ENCODE data around the gene TTC19.

GRCh38 chr17:16066125-16066524 lies 66.5 kb downstream of the TTC19 start:
- TF ChIP-seq CTCF (IDR thresholded peaks at IDR 0.05; ENCODE audit: control extremely low read depth in 1 of 3, insufficient read depth in 1 of 3, low read depth in 1 of 3, low read length in 3 of 3): no peak
- no peak for TF ChIP-seq RBBP5 (IDR thresholded peaks at IDR 0.05; ENCODE audit: borderline replicate concordance, low read depth, low read length)
- TF ChIP-seq TCF12 (IDR thresholded peaks at IDR 0.05; ENCODE audit: low read depth, low read length): no peak
- TF ChIP-seq SIN3A (conservative IDR thresholded peaks at IDR 0.05 in 1 of 2, IDR thresholded peaks at IDR 0.05 in 1 of 2; ENCODE audit: low read depth in 1 of 2, low read length in 2 of 2): no peak

All from H1 (cell line).